AG10803 (cell line): Measurements from ENCODE around the gene PAK1.

Experiments used
- DNase-seq: peaks from one replicate; pipeline ENCODE4 v3.0.0; 2010; ENCODE audit warnings: low read depth
- H3K4me3 ChIP-seq: 2 replicates; pipeline ENCODE4 v1.5.1; 2011; ENCODE audit warnings: mild to moderate bottlenecking, low read length, control low read depth
- CTCF ChIP-seq: conservative IDR thresholded peaks from 2 replicates; pipeline ENCODE4 v1.5.1; 2011; ENCODE audit warnings: mild to moderate bottlenecking, low read length, control low read depth, inconsistent platforms

PAK1 gene

GRCh38 chr11:77411137-77411707, 62.7 kb downstream of the PAK1 start:
- TF ChIP-seq CTCF = no peak
- peak overlapping the region; percentile 77 for H3K4me3 ChIP-seq
- DNase-seq = peak; percentile 24

DNA sequence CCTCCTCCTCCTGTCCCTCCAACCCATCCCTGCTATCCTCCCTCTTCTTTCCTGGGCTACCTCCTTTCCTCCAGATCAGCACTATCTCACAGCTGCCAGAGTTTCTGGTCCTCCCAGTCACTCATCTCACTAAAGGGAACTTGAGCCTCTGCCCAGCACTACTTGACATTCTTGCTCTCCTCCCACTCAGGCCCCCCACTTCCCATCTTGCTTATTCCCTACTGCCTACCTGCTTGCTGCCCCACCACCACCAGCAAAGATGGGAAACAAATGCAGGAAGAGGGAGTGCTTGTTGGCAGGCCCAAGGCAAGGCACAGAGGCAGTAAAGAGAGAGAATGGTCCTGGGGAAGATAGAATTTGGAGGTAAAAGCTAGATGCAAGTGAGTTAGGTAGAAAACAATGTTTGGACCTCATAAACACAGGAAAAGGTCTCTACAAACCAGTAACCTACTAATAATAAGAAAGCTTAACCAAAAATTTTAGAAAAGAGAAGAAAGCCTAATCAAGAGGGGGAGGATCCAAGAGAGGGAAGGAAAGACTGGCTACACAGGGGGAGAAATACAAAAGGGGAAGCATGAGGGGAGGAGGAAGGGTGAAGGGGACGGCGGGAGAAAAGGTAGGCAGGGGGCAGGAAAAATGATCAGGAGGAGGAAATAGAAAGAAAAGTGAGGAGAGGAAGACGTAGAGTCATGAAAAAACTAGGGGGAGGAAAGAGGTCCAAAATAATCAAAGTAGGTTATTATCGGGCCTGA, 63.6 kb downstream of the PAK1 start:
- TF ChIP-seq CTCF = no peak
- no peak overlapping the region for H3K4me3 ChIP-seq
- DNase-seq = no peak

GRCh38 chr11:77409046-77409445, 64.8 kb downstream of the PAK1 start:
- no peak for TF ChIP-seq CTCF
- no peak for DNase-seq
- H3K4me3 ChIP-seq = no peak overlapping the region

GRCh38 chr11:77407613-77408012, 66.3 kb downstream of the PAK1 start:
- no peak overlapping the region for H3K4me3 ChIP-seq
- DNase-seq = peak; percentile 78
- TF ChIP-seq CTCF = no peak

DNA sequence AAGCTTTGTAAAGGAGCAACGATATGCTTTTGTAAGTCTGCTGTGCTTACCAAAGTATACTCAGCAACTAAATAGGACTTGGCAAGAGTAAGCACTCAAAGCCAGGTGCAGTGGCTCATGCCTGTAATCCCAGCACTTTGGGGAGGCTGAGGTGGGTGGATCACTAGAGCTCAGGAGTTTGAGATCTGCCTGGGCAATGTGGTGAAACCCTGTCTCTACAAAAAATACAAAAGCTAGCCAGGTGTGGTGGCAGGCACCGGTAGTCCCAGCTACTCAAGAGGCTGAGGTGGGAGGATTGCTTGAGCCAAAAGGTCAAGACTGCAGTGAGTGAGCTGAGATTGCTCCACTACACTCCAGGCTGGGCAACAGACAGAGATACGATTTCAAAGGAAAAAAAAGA, 67.5 kb downstream of the PAK1 start:
- TF ChIP-seq CTCF = no peak
- H3K4me3 ChIP-seq = no peak overlapping the region
- no peak for DNase-seq

DNA sequence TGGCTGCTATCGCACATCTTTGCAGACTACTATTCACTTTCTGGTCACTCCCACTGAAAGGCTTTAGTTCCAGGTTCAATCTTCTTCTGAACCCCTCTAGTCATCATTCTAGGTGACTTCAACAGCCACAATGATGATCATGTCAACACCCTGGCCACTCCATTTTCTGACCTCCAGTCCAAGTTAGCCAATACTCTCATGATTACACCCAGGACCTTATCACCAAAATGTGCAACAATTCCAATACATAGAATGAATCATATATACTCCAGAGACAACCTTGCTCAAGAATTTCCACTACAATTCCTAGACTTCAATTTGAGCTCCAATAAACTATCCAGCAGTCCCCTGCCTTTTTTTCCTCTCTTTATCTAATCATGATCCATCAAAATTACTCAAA, 70.7 kb downstream of the PAK1 start:
- DNase-seq = no peak
- H3K4me3 ChIP-seq = no peak overlapping the region
- no peak for TF ChIP-seq CTCF

DNA sequence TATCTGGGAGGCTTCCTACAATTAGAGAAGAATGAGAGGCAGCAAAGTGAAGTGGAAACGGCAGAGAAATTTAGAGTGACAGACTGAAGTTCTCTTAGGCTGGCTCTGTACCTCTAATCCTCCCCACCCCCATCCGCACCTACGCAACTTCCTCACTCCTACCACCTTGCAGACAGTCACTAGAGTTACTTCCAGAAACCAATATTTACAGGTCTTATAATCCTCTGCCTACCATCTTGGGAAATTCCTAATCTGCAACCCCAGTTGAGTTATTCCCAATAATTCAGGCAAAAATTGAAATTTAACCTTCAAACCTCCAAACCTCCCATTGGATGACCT, 71.7 kb downstream of the PAK1 start:
- no peak overlapping the region for H3K4me3 ChIP-seq
- no peak for DNase-seq
- no peak for TF ChIP-seq CTCF
